Measurements from ENCODE around the gene NF1. TPM values are rescaled to one million over a fixed set of nuclear protein-coding genes. Genes with fewer than 3 reads are reported as not detected.

NF1 gene
- total and polyA plus RNA-seq, 2 donors (not counting 1 experiment from before 2014, with no cell fraction given), result 10.8 to 27.7 TPM

- intact Hi-C loops (cut with micrococcal nuclease), result no loop called here
- Histone ChIP-seq H2AFZ (ENCODE audit: insufficient read depth, low read depth, low read length, poor library complexity, severe bottlenecking) (no peak overlapping the region), H3K9me3 (ENCODE audit: control extremely low read depth in 1 of 3, control insufficient read depth in 2 of 3, insufficient read depth in 1 of 3, low read length in 2 of 3) (no peaks in the 10 kb centered on the region), H3K27ac (ENCODE audit: low read length in 2 of 2) (no peak overlapping the region), H3K79me2 (ENCODE audit: control insufficient read depth, insufficient read depth, low read length) (no peaks in the 10 kb centered on the region), H3K4me2 (replicated peaks; ENCODE audit: low read depth, low read length, poor library complexity, severe bottlenecking) (no peak overlapping the region), H3K9ac (ENCODE audit: low read length) (no peak overlapping the region), H3K4me3 (ENCODE audit: control extremely low read depth in 1 of 5, extremely low read depth in 1 of 5, insufficient read depth in 1 of 5, low read depth in 2 of 5, low read length in 4 of 5) (no peak overlapping the region), H3K36me3 (replicated peaks in 1 of 2; ENCODE audit: control extremely low read depth in 1 of 2, control insufficient read depth in 1 of 2, extremely low read depth in 1 of 2, insufficient read depth in 2 of 2, low read length in 1 of 2) (no peaks in the 10 kb centered on the region), H4K20me1 (ENCODE audit: control insufficient read depth, insufficient read depth, low read length, poor library complexity, severe bottlenecking) (no peaks in the 10 kb centered on the region), H3K4me1 (ENCODE audit: control insufficient read depth in 2 of 2, insufficient read depth in 2 of 2, low read length in 2 of 2) (no peaks in the 10 kb centered on the region), H3K27me3 (replicated peaks in 1 of 4; ENCODE audit: control extremely low read depth in 1 of 4, control insufficient read depth in 3 of 4, insufficient read depth in 4 of 4, low read length in 3 of 4) (no peaks in the 10 kb centered on the region)
- Mint-ChIP-seq H3K27ac (no peak overlapping the region), H3K27me3 (no peaks in the 10 kb centered on the region), H3K4me3 (no peak overlapping the region), H3K4me1 (no peaks in the 10 kb centered on the region), H3K9me3 (ENCODE audit: insufficient read depth) (no peaks in the 10 kb centered on the region)
- ChIA-PET POLR2A (no interaction called here), CTCF (interaction anchor here (0.7 kb wide), 1 partner anchor 20 kb away, joined by 4 read pairs; no protein-coding TSS in a partner anchor)
- DNase-seq (no peak), ATAC-seq (ENCODE audit: low read depth) (no peak)
- no CpG with 5 or more reads among the region's 3 CpGs for WGBS (ENCODE audit: insufficient coverage)
- TF ChIP-seq CTCF (IDR thresholded peaks at IDR 0.05), result no peak
- TF ChIP-seq EZH2 (IDR thresholded peaks at IDR 0.05; ENCODE audit: borderline replicate concordance, insufficient read depth, low read depth, low read length, poor library complexity, severe bottlenecking), result no peak
Observed at GRCh38 chr17:31289790-31290189, 195.0 kb downstream of the NF1 start.

GRCh38 chr17:31291820-31292219 lies 197.0 kb downstream of the NF1 start:
- CTCF ChIA-PET, result no interaction called here
- Histone ChIP-seq H3K4me1 (ENCODE audit: control insufficient read depth in 2 of 2, insufficient read depth in 2 of 2, low read length in 2 of 2) (no peaks in the 10 kb centered on the region), H3K79me2 (ENCODE audit: control insufficient read depth, insufficient read depth, low read length) (no peaks in the 10 kb centered on the region), H3K27ac (ENCODE audit: low read length in 2 of 2) (no peak overlapping the region), H3K9me3 (ENCODE audit: control extremely low read depth in 1 of 3, control insufficient read depth in 2 of 3, insufficient read depth in 1 of 3, low read length in 2 of 3) (no peaks in the 10 kb centered on the region), H2AFZ (ENCODE audit: insufficient read depth, low read depth, low read length, poor library complexity, severe bottlenecking) (no peak overlapping the region), H4K20me1 (ENCODE audit: control insufficient read depth, insufficient read depth, low read length, poor library complexity, severe bottlenecking) (no peaks in the 10 kb centered on the region), H3K36me3 (replicated peaks in 1 of 2; ENCODE audit: control extremely low read depth in 1 of 2, control insufficient read depth in 1 of 2, extremely low read depth in 1 of 2, insufficient read depth in 2 of 2, low read length in 1 of 2) (peaks cover 0 to 4% of the 10 kb centered on the region in 2 experiments), H3K9ac (ENCODE audit: low read length) (no peak overlapping the region), H3K4me3 (ENCODE audit: control extremely low read depth in 1 of 5, extremely low read depth in 1 of 5, insufficient read depth in 1 of 5, low read depth in 2 of 5, low read length in 4 of 5) (no peak overlapping the region), H3K4me2 (replicated peaks; ENCODE audit: low read depth, low read length, poor library complexity, severe bottlenecking) (no peak overlapping the region), H3K27me3 (replicated peaks in 1 of 4; ENCODE audit: control extremely low read depth in 1 of 4, control insufficient read depth in 3 of 4, insufficient read depth in 4 of 4, low read length in 3 of 4) (no peaks in the 10 kb centered on the region)
- H3K4me1 Mint-ChIP-seq, result no peaks in the 10 kb centered on the region
- H3K27me3 Mint-ChIP-seq, result no peaks in the 10 kb centered on the region
- no peak overlapping the region for H3K4me3 Mint-ChIP-seq
- POLR2A ChIA-PET, result no interaction called here
- ATAC-seq (ENCODE audit: low read depth) (no peak), DNase-seq (no peak)
- TF ChIP-seq EZH2 (IDR thresholded peaks at IDR 0.05; ENCODE audit: borderline replicate concordance, insufficient read depth, low read depth, low read length, poor library complexity, severe bottlenecking) (no peak), CTCF (IDR thresholded peaks at IDR 0.05) (no peak)
- intact Hi-C loops (cut with micrococcal nuclease), result no loop called here
- no peaks in the 10 kb centered on the region for H3K9me3 Mint-ChIP-seq (ENCODE audit: insufficient read depth)
- H3K27ac Mint-ChIP-seq, result no peak overlapping the region
